ENCODE results near the gene GFY.
A peak's percentile ranks its signal among the peaks of the same experiment; 100 is the strongest.

The GFY gene

DNA sequence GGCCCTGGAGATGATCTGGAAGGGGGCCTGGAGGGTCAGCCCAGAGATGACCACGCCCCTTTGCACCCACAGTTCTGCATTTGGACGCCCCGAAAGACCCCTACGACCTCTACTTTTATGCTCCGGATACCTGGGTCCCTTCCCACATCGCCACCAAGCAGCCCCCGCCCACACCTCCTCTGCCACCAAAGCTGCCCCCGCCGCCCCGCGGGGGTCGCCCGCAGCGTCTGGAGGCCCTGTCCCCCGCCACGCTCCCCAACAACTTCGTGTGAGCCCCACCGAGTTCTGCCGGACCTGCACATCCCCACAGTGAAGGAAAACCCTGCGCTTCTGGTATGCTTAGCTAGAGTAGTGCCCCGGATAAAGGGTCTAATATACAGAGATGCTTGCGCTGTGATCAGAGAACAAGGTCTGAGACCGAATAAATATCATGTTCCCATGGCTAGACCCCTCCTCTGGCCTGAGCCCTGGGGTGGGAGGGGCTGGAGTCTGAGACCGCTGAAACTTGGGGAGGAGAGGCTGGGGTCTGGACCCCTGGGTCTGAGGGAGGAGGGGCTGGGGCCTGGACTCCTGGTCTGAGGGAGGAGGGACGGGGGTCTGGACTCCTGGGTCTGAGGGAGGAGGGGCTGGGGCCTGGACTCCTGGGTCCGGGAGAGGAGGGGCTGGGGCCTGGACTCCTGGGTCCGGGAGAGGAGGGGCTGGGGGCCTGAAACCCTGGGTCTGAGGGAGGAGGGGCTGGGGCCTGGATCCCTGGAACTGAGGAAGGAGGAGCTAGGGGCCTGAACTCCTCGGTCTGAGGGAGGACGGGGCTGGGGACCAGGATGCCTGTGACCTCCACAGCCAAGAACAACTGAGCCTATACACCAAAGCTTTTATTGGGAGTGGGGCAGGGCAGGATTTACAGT, 3.6 kb downstream of the GFY start:
- DNase-seq, result no peak

DNA sequence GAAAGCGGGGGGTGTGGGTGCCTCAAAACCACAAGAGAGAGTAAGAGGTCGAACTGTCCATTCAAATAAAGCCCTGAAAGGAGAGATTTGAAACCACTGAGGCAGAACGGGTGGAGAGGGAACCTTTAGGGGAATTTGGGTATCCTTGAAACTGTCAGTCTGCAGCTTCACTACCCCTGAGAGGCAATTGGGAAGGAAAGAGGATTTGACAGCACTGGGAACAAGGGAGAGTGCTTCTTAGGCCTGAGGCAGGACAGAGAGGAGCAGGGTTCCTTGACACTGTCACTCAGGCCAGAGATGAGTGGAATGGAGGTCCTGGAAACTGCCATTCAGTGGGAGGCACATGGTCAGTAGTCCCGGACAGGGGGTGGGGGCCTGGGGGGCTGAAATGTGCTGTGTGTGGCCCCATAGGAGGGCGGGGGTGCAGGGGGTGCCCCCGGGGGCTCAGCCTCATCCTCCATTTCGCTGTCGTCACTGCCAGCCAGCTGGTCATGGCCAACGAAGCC, 5.0 kb downstream of the GFY start:
- DNase-seq, result no peak

DNA sequence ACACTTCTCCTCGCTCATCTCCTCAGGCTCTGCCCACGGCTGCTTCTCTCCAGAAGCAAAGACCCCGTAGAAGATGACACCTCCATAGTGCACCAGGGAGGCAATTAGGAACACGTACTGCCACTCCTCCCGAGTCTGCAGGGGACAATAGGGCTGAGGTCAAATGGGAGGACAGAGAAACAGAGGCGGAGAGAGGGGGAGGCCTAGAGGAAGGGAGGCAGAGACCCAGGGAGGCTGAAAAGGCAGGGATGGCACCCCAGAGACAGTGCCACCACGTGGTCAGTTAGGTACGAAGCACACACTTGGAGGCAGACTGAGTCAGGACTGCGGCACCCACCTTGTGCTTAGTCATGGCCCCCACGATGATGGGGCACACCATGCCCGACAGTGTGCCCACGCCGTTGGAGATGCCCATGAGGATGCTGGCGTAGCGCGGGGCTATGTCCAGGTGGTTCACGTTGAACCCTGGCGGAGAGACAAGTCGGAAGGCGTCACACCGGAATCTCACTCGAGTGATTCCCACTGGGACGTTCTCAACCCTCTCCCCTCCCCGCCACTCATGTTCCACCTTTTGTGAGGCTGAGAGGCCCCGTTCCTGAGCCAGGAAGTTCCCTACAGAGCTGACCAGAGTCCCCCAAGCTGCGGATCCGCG, 5.6 kb downstream of the GFY start:
- peak; percentile 69 for DNase-seq

DNA sequence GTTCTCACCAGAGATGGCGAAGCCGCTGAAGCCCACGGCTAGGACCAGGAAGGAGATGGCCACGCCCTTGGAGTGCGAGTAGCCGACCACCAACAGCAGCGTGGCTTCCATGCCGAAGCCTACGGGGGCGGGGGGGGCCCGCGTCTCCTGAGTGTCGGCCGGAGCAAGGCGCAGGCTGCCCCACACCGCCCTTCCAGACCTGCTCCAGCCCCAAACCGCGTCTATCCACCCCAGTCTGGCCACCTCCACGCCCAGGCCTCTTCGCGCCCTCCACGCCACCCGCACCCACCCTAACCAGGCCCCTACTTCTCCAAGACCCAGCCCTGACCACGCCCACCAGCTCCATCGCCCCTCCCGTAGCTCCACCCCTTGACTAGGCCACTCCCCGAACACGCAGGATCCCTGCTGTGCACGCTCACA, 6.2 kb downstream of the GFY start:
- DNase-seq, result peak; percentile 44

DNA sequence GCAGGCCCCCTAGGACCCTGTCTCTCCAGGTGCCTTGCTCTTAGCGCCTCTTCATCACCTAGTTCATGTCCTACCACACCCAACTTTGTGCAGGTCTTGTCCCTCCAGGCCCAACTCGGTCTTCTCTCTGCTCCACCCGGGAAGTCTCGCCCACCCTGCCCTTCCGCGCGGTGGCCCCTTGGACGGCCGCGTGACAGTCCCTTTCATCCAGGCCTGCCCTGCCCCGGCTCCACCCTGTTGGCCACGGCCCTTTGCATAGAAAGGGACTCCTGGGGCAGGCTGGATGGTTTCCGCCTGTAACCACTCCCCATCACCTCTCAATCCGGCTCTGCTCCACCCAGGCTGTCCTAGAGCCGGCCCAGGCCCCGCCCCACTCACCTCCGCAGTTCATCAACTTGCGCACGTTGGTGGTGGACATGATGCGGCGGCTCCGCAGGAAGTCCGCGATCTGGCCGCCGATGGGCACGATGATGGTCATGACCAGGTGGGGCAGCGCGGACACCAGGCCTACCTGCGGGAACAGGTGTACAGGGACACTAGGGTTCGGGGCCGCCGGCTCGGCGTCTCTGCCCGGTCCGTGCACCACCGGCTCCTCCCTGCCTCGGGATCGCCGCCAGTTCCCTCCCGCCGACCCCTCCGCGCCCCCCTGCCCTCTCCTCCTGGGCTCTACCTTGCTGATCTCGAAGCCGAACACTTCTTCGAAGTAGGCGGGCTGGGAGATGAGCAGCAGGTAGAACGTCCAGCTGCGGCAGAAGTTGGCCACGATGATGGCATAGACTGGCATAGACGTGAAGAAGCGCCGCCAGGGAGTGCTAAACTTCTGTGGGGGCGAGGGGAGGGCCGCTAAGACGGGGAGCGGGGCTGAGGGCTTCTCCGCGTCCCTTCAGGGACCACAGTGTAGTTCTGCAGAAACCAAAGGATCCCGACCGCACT, 7.2 kb downstream of the GFY start:
- peak; percentile 55 for DNase-seq

DNA sequence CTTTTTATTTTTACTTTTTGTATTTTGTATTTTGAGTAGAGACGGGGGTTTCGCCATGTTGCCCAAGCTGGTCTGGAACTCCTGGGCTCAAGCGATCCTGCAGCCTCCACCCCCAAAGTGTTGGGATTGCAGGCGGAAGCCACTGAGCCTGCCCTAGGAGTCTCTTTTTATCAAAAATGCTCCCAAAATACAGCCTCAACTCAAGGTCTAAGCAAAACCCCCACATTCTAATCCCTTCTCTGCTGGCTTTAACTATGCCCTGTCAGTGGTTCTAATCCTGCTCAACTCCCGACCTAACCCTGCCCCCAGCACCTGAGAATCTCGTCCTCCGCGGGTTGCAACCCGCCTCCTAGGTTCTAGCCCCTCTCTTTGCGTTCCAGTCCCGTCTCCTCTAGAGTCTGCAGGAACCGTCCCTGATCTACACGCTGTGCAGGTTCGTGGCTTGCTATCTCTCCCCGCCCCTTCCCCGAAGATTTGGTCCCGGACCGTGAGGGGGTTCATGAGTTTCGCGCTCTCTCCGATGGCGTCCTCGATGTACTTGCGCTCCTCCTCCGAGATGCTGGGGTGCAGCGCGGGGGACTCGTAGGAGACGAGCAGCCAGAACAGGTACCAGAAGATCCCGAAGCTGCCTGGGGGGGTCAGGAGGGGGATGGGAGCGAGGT, 8.2 kb downstream of the GFY start:
- DNase-seq, result no peak

DNA sequence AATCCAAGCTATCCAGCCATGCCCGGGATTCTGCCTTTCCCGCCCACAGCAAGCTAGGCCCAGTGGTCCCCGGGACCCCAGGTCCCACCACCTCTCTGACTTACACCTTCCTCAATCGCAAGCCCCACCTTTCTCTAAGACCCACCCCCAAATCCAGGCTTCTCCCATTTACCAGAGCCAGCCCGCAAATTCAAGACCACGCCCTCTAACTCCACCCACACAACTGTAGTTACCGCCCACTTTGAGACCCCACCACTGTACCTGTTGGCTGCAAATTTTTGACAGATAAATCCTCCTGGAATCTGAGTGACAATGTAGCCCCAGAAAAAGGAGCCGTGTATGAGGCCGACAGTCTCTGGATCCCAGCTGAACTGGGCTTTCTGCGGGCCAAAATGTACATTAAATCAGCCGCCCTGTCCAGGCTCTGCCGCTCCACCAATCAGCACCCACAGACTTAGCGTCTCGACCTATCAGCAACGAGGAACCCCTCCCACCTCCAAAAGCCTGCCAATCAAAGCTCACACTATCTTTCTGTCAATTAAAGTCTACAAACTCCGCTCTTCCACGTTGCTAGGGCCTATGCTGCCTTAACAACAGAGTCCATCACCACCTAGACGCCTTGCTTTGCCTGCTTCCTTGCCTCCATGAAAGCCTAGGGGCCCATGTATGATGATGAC, 9.9 kb downstream of the GFY start:
- DNase-seq, result peak; percentile 41

DNA sequence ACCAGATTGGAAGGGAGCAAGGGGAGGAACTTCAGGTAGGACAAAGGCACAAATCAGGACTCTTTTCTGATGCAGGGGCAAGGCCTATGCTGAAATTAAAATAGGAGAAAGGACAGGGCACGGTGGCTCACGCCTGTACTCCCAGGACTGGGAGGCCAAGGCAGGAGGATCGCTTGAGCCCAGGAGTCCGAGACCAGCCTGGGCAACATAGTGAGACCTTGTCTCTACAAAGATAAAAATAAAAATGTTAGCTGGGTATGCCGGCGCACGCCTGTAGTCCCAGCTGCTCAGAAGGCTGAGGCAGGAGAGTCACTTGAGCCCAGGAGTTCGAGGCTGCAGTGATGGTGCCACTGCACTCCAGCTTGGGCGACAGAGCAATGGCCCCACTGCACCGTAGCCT, 10.5 kb downstream of the GFY start:
- DNase-seq, result no peak

DNA sequence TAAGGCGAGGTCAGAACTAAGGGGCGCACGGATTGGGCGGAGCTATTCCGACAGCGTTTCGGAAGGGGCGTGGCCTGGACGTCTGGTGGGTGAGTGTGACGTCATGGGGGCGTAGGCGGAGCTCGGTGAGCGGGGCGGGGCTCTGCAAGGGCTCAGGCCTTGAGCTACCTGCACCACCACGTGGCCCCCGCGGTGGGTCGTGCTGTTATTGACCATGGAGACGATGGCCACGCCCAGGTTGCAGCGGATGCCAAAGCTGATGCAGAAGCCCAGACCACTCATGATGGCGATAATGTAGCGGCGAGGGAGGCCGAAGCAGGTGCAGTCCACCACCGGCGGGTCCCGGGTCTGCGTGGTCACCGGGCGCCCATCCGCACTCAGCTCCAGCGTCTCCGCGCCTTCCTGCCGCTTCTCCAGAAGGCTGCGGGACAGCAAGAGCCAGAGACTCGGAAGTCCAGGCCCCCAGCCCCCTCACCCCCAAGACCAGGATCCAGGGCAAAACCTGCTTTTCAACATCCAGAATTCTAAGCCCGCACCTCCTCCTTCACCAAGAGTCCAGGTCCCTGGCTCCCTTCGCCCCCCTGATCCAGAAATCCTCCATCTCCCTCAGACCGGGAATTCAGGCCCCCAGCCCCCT, 11.3 kb downstream of the GFY start:
- peak; percentile 77 for DNase-seq

DNA sequence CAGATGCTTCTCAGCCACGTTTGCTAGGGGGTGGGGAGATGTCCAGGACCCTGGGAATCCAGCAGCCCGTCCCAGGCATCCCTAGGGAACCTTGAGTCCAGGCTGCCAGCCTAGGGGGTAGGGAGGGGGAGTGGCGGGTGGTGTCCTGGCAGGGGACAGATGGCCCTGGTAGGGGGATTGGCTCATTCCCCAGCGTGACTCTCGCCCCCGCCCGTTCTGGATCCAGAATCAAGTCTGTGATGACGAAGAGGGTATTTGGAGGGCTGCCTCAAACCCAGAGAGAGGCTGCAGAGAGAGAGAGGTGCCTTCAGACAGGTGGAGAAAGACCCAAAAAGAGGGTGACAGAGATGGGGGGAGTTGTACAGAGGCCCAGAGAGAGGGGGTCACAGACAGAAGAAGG, 12.0 kb downstream of the GFY start:
- DNase-seq, result no peak

DNA sequence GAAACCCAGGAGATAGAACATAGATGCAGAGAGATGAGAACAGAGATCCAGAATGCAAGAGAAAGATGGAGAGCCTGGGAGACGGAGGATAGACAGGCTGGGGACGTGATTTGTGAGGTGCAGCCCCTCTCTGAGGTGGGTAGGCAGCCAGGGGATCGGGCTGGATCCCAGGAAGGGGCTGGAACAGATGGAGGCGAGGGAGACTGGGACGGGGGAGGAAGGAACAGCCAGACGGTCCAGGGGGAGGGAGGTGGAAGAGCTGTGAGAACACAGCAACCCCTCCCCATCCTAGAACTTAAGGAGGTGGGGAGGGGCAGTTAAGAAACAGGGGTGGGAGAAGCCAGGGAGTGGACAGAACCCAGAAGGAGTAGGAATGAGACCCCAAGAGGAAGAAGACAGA, 13.1 kb downstream of the GFY start:
- DNase-seq, result no peak

DNA sequence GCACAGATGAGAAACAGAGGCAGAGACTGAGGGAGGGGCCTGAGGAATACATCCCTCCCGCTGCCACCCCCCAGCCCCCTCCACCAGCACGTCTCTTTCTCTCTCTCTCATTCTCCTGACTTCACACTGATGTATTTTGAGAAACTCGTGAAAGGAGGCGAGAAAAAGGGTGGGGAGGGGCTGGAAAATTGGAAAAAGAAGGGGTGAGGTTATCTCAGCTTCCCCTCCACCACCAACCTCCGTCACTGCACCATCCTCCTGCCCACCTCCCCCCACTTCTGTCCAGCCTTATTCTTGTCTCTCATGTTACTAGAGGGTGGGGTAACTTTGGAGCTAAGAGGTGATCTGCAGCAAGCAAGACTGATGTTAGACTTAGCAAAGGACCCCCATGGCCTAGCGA, 14.6 kb downstream of the GFY start:
- DNase-seq, result no peak

DNA sequence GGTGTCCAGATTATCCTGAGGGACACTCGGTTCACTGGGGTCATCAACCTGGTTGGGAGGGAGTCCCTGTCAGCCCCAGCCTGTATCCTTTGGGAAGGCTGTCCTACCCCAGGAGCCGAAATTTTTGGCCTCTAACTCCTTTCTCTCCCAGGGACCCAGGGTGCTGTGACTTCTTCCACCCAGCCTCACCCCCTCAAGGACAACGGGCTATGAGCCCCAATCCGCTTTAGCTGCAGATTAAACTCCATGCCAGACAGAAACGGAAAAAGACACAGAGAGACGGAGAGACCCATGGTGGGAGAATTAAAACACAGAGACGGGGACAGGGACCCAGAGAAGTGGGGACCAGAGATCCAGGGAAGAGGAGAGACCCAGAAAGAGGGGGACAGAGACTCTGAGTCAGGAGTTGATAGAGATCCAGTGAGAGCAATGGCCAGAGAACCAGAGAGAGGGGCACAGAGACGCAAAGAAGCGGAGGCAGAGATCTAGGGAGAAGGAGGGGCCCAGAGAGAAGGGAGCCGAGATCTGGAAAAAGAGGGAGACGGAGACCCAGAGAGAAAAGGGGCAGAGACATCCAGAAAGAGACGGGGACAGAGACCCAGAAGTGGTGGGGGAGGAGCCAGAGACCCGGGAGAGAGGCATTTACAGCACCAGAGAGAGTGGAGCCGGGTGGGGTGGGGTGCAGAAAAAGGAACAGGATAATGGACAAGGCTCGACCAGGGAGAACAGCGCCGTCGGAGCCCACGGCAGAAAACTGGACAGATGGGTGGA, 15.4 kb downstream of the GFY start:
- DNase-seq, result no peak

DNA sequence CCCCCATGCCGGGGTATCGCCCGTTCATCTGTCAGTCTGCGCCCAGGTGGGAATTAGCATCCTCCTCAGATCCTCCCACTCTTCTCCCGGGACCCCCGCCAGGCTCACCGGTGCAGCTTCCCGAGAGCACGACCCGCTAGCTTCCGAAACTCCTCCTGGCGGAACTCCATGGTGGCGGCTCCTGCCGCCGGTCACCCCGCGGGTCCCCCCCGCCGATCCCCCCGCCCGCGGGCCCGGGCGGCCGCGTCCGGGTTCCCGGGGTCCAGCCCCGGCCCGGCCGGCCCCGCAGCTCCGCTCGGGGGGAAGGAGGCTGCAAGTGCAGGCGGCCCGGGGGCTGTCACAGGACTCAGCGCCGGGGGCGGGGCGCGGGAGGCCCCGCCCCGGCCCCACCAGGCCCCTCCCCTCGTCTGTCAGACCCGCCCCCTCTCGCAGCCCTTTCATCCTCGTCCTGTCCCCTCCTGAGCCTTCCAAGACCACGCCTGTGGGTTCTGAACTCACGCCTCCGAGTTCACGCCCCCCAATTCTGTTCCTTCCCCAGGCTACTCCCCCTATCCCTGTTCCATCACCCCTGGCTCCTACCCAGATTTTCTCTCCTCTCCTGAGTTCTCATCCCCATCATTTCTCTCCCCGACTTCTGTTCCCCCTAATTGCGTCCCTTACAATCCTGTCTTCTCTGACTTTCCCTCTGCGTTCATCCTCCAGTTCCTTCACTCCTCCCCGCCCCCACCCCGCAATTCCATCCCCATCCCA, 16.2 kb downstream of the GFY start, which contains the start of gene SLC17A7:
TSS of gene SLC17A7 (minus strand) at position 318 of the 750 bp plus-strand sequence. CDS start at position 170, 148 bp downstream.
- peak; percentile 64 for DNase-seq

DNA sequence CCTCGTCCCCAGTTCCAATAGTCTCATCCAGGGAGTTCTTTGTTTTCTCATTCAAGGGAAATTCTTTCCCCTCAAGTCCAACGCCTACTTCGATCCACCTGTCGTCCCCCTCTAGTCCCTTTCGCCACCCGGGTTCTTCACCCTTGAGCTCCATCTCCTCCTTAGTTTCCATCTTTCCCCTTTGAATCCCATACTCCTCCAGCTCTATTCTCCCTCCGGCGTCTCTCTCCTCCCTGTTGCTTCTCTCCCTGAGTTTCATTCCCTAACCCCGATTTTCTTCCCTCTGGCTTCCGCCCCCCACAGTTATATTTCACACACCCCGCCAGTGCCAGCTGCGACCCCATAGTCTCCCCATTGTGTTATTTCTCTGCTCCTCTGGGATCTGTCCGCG, 16.8 kb downstream of the GFY start:
- no peak for DNase-seq

DNA sequence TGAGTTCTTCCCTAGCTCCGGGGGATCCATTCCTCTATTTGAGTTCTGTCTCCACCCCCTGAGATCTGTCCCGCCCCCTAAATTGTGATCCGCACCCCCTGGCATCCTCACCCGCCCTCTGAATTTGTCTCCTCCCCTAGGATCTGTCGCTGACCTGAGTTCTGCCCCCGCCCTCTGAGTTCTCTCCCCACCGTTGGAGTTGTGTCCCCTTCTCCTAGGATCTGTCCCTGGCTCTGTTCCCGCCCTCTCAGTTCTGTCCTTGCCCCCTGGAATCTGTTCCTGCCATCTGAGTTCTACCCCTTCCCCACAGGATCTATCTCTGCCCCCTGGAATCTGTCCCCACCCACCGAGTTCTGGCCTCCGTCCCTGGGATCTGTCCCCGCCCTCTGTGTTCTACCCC, 17.2 kb downstream of the GFY start:
- DNase-seq, result peak; percentile 38

DNA sequence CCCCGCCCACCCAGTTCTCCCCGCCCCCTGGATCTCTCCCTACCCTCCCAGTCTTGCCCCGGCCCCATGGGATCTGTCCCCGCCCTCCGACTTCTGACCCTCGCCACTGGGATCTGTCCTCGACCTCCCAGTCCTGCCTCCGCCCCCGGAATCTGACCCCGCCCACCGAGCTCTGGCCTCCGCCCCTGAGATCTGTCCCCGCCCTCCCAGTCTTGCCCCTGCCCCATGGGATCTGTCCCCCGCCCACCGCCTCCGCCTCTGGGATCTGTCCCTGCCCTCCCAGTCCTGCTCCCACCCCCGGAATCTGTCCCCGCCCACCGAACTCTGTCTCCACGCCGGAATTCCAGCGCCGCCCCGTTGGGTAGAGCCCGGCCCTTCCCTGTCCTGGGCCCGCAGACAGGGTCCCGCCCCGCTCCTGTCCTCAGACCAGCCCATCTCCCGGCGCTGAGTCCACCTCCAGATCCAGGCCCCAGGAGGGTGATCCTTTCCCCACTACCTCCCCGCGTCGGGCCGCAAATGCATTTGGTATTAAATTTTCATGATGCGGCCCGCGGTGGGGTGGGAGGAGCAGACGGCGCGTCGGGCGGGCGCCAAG, 17.7 kb downstream of the GFY start:
- peak; percentile 81 for DNase-seq

DNA sequence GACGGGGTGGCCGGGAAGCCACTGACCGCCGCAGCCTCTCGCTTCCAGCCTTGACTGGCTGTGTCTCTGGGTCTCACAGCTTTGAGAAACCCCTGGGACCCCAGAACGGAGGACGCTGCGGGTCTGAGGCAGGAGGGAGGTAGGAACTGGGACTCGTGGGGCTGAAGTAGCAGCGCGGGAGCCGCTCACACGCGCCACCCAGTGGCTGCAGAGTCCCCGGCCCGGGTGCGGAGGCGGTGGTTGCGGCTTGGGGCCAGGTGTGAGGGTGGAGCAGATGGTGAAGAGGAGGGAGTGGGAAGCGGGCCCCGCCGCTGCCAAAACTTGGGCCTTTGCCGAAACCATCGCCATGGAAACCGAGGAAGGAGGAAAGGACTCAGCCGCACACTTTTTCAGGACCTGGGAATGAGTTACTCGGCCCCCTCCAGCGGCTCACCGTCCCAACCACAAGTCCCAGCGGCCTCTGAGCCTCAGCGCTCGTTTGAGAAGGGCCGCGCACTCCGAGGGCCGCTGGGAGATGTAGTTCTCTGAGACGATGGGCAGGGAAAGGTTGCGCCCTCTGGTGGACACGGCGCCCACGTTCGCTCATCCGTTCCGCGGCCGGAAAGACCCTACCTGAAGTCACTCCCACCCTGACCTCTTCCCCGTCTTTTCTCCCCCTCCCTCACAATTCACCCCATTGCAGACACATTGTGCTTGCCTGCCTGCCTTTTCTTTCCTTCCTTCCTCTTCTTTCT, 18.3 kb downstream of the GFY start:
- DNase-seq, result peak; percentile 98

Measured in hematopoietic multipotent progenitor cell treated with erythropoietin and hydrocortisone succinate and interleukin-3 and kit ligand, for 6 days (in vitro differentiated cells).